GM12878 (cell line): Measurements from ENCODE around the gene PKD1L1. TPM values are rescaled to one million over a fixed set of nuclear protein-coding genes. Genes with fewer than 3 reads are reported as not detected.

Source experiments
- BHLHE40 ChIP-seq, 2 experiments: fragments of 450-650 bp in 1 of 2; IDR thresholded peaks; 2 replicates each; pipeline ENCODE4 v1.6.1; 2011 to 2017; ENCODE audit warnings: low read depth in 2 of 2, borderline replicate concordance in 1 of 2, improper control_type of control experiment in 1 of 2, low read length in 1 of 2, mild to moderate bottlenecking in 1 of 2
- BRCA1 ChIP-seq: IDR thresholded peaks from 2 replicates; pipeline ENCODE4 v1.6.1; 2011; ENCODE audit warnings: low read depth, low read length, improper control_type of control experiment
- CHD2 ChIP-seq: IDR thresholded peaks from 2 replicates; pipeline ENCODE4 v1.6.1; 2011; ENCODE audit warnings: low read depth, low read length, improper control_type of control experiment, borderline replicate concordance
- EZH2 ChIP-seq: IDR thresholded peaks from 2 replicates; pipeline ENCODE4 v1.6.1; 2012; ENCODE audit warnings: low read depth, mild to moderate bottlenecking, control low read depth, inconsistent platforms, low read length, borderline replicate concordance; ENCODE audit not compliant: control insufficient read depth
- GATAD2B ChIP-seq: fragments of 450-650 bp; conservative IDR thresholded peaks from 2 replicates; pipeline ENCODE4 v1.6.1; 2017; ENCODE audit warnings: low read depth, mild to moderate bottlenecking, moderate library complexity
- HDAC2 ChIP-seq: fragments of 200-600 bp; sonication (generic); IDR thresholded peaks from 2 replicates; pipeline ENCODE4 v1.6.1; 2017
- HDGF ChIP-seq: fragments of 450-650 bp; IDR thresholded peaks from 2 replicates; pipeline ENCODE4 v1.6.1; 2016; ENCODE audit warnings: antibody characterized with exemption
- MEF2B ChIP-seq: fragments of 450-650 bp; IDR thresholded peaks from 2 replicates; pipeline ENCODE4 v1.6.1; 2018; ENCODE audit warnings: mild to moderate bottlenecking, moderate library complexity; ENCODE audit not compliant: partially characterized antibody, poor library complexity, severe bottlenecking
- POLR2A ChIP-seq: IDR thresholded peaks from 2 replicates; pipeline ENCODE4 v1.6.1; 2011; ENCODE audit warnings: low read depth, mild to moderate bottlenecking, low read length
- POLR2AphosphoS5 ChIP-seq: IDR thresholded peaks from 2 replicates; pipeline ENCODE4 v1.6.1; 2011; ENCODE audit warnings: mild to moderate bottlenecking, low read length, inconsistent platforms
- POU2F2 ChIP-seq: IDR thresholded peaks from 3 replicates; pipeline ENCODE4 v1.6.1; 2011; ENCODE audit warnings: low read depth, mild to moderate bottlenecking, low read length, borderline replicate concordance
- RAD21 ChIP-seq: IDR thresholded peaks from 2 replicates; pipeline ENCODE4 v1.6.1; 2011; ENCODE audit warnings: mild to moderate bottlenecking, low read depth, low read length, moderate library complexity; ENCODE audit not compliant: insufficient read depth
- SIX5 ChIP-seq: IDR thresholded peaks from 2 replicates; pipeline ENCODE4 v1.6.1; 2011; ENCODE audit warnings: mild to moderate bottlenecking, low read depth, low read length, moderate library complexity; ENCODE audit not compliant: severe bottlenecking
- SMAD1 ChIP-seq: fragments of 450-650 bp; IDR thresholded peaks from 2 replicates; pipeline ENCODE4 v1.6.1; 2018; ENCODE audit warnings: mild to moderate bottlenecking, low read depth; ENCODE audit not compliant: partially characterized antibody
- STAT1 ChIP-seq: fragments of 450-650 bp; conservative IDR thresholded peaks from 2 replicates; pipeline ENCODE4 v1.6.1; 2014; ENCODE audit warnings: antibody characterized with exemption, mild to moderate bottlenecking
- SUPT20H ChIP-seq: IDR thresholded peaks from 2 replicates; pipeline ENCODE4 v1.6.1; 2011; ENCODE audit warnings: low read depth, mild to moderate bottlenecking, low read length, moderate library complexity, borderline replicate concordance; ENCODE audit not compliant: control insufficient read depth
- TAF1 ChIP-seq: IDR thresholded peaks from 2 replicates; pipeline ENCODE4 v1.6.1; 2011; ENCODE audit warnings: mild to moderate bottlenecking, low read depth, low read length, borderline replicate concordance
- ZBED1 ChIP-seq: IDR thresholded peaks from 2 replicates; pipeline ENCODE4 v1.6.1; 2016; ENCODE audit warnings: borderline replicate concordance
- ZNF274 ChIP-seq: IDR thresholded peaks from one replicate; pipeline ENCODE4 v1.8.0; 2011; ENCODE audit not compliant: insufficient read length, insufficient read depth
- ZNF687 ChIP-seq: fragments of 450-650 bp; IDR thresholded peaks from 2 replicates; pipeline ENCODE4 v1.6.1; 2017; ENCODE audit warnings: mild to moderate bottlenecking, moderate library complexity
- polyA plus RNA-seq, 11 experiments: library from polyadenylated mRNA; depleted of rRNA in 4 of 11; unstranded in 6 of 11; stranded (reverse) in 5 of 11; fragments of >200 nt; fragmentation: Nextera tagmentation in 4 of 11; fragmentation: Illumina TruSeq in 1 of 11; extraction: Ambion mirVana in 4 of 11; extraction: Trizol in 1 of 11; gene quantifications; 1 replicate in 1 of 11; 2 replicates in 10 of 11; pipeline versions ENCODE4 v1.2.1 to v1.2.3, GENCODE V29; 2011 to 2016; ENCODE audit warnings: inconsistent platforms in 2 of 11, missing spikeins in 2 of 11, low read depth in 1 of 11
- total RNA-seq, 4 experiments: library from RNA; depleted of rRNA in 3 of 4; stranded (reverse); fragments of >200 nt in 3 of 4; fragmentation: Illumina TruSeq in 1 of 4; extraction: Trizol in 1 of 4; gene quantifications; 2 replicates each; pipeline versions ENCODE4 v1.2.1 to v1.2.3, GENCODE V29; 2013 to 2021
- TF ChIP-seq, protein P1 (sequence below): fragments of 450-650 bp; formaldehyde crosslinking; IDR thresholded peaks from 2 replicates; pipeline ENCODE4 v1.5.0; 2022; ENCODE audit warnings: mild to moderate bottlenecking, missing genetic modification characterization
- TF ChIP-seq, protein P2 (sequence below): fragments of 450-650 bp; IDR thresholded peaks from 2 replicates; pipeline ENCODE4 v1.6.1; 2017; ENCODE audit warnings: low read depth, mild to moderate bottlenecking, moderate library complexity

PKD1L1 gene
- total and polyA plus RNA-seq, 10 of the 15 experiments (the other 5 are each of a cell fraction or from before 2014, with no cell fraction given): under 0.01 to 0.05 (median 0.02) TPM; not detected in 3

- TF ChIP-seq ZNF274 (no peak), POLR2A (peak; percentile 58; the same call in 1 of the 2 replicates), SIX5 (no peak), BHLHE40 (IDR thresholded peaks at IDR 0.05; ENCODE audit: borderline replicate concordance in 1 of 2, low read depth in 2 of 2, low read length in 1 of 2) (peak; percentile 97 to 99), HDAC2 (no peak), STAT1 (no peak), BRCA1 (no peak), SUPT20H (no peak), EZH2 (no peak), CHD2 (peak; percentile 86), POLR2AphosphoS5 (no peak), ZBED1 (peak; percentile 98; the same call in 1 of the 2 replicates), SMAD1 (no peak), GATAD2B (0 out of 2 replicates have a peak, but pooled peaks have one; percentile 27), HDGF (no peak; the same call in 1 of the 2 replicates), RAD21 (no peak), ZNF687 (no peak), TAF1 (peak; percentile 40; the same call in 1 of the 2 replicates), MEF2B (peak; percentile 94), POU2F2 (peak; percentile 84; the same call in 2 of the 3 replicates)
- TF ChIP-seq, protein P1, sequence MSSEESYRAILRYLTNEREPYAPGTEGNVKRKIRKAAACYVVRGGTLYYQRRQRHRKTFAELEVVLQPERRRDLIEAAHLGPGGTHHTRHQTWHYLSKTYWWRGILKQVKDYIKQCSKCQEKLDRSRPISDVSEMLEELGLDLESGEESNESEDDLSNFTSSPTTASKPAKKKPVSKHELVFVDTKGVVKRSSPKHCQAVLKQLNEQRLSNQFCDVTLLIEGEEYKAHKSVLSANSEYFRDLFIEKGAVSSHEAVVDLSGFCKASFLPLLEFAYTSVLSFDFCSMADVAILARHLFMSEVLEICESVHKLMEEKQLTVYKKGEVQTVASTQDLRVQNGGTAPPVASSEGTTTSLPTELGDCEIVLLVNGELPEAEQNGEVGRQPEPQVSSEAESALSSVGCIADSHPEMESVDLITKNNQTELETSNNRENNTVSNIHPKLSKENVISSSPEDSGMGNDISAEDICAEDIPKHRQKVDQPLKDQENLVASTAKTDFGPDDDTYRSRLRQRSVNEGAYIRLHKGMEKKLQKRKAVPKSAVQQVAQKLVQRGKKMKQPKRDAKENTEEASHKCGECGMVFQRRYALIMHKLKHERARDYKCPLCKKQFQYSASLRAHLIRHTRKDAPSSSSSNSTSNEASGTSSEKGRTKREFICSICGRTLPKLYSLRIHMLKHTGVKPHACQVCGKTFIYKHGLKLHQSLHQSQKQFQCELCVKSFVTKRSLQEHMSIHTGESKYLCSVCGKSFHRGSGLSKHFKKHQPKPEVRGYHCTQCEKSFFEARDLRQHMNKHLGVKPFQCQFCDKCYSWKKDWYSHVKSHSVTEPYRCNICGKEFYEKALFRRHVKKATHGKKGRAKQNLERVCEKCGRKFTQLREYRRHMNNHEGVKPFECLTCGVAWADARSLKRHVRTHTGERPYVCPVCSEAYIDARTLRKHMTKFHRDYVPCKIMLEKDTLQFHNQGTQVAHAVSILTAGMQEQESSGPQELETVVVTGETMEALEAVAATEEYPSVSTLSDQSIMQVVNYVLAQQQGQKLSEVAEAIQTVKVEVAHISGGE (CRISPR knock-in tag): no peak
- TF ChIP-seq, protein P2, sequence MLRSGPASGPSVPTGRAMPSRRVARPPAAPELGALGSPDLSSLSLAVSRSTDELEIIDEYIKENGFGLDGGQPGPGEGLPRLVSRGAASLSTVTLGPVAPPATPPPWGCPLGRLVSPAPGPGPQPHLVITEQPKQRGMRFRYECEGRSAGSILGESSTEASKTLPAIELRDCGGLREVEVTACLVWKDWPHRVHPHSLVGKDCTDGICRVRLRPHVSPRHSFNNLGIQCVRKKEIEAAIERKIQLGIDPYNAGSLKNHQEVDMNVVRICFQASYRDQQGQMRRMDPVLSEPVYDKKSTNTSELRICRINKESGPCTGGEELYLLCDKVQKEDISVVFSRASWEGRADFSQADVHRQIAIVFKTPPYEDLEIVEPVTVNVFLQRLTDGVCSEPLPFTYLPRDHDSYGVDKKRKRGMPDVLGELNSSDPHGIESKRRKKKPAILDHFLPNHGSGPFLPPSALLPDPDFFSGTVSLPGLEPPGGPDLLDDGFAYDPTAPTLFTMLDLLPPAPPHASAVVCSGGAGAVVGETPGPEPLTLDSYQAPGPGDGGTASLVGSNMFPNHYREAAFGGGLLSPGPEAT: peak; percentile 76
Observed at GRCh38 chr7:47937065-47937687, 11.1 kb downstream of the PKD1L1 start (continued).
